GM21367 (cell line): ENCODE results near the gene TOLLIP.
"Not testable (repeated sequence)": the region's sequence is repeated elsewhere in the genome, so short reads cannot be mapped to it uniquely, and the experiment has no call there.

Source experiments
- ATAC-seq: cut with Tn5 transposase; IDR thresholded peaks from one replicate; pipeline ENCODE4 v1.9.1; 2021; ENCODE audit not compliant: unreplicated experiment

Gene TOLLIP

GRCh38 chr11:1309498-1310317 is at the start of gene TOLLIP:
Gene TOLLIP, minus strand, starts transcription at chr11:1309632. Its CDS starts 134 bp downstream, at chr11:1309498.
- peak; percentile 67 for ATAC-seq

DNA sequence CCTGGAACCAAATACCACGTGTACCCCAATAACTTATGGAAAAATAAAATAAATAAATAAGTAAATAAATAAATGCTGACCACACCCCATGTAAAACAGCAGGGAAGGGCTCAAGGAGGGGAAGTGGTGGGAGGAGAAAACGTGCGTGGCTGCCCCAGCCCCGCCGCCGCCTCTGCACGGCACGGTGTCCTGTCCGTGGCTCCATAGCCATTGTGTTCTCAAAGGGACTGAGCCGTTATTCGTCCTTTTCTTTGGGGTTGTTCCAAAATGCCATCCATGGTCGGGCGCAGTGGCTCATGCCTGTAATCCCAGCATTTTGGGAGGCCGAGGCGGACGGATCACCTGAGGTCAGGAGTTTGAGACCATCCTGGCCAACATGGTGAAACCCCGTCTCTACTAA is 49.5 kb upstream of the TOLLIP start:
- ATAC-seq = not testable (repeated sequence)

DNA sequence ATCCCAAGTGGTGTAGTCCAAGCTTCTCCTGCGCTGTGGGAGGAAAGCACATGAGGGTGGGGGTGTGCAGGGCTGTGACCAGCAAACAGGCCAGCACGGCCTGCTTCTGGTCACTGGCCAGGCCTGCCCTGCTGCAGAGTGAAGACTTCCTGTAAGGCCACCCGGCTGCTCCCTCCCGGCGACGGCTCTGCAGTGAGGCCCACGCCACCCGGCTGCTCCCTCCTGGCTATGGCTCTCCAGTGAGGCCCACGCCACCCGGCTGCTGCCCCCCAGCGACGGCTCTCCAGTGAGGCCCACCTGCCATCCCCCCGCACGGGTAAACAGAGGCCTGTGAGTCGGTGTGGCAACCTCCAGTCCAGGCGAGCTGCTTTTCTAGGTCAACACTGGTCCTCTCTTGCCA is 48.9 kb upstream of the TOLLIP start:
- ATAC-seq = no peak

- ATAC-seq = no peak
These were observed 47.1 kb upstream of the TOLLIP start for GRCh38 chr11:1356478-1356960.

DNA sequence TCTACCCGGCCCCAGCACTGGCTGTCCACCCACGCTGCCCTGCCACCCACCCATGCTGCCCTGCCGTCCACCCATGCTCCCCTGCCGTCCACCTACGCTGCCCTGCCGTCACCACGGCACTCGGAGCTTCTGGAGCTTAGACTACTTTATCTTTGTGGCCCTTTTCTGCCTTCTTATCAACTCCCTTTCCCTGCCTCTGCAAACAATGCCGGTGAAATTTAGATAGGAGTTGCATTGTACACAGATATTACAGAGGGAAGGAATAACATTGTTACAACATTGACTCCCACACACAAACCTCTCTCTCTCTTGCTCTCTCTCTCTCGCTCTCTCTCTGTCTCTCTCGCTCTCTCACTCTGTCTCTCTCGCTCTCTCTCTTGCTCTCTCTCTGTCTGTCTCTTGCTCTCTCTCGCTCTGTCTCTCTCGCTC is 46.6 kb upstream of the TOLLIP start:
- no peak for ATAC-seq

- no peak for ATAC-seq
These were observed 44.9 kb upstream of the TOLLIP start for GRCh38 chr11:1354125-1354938.

DNA sequence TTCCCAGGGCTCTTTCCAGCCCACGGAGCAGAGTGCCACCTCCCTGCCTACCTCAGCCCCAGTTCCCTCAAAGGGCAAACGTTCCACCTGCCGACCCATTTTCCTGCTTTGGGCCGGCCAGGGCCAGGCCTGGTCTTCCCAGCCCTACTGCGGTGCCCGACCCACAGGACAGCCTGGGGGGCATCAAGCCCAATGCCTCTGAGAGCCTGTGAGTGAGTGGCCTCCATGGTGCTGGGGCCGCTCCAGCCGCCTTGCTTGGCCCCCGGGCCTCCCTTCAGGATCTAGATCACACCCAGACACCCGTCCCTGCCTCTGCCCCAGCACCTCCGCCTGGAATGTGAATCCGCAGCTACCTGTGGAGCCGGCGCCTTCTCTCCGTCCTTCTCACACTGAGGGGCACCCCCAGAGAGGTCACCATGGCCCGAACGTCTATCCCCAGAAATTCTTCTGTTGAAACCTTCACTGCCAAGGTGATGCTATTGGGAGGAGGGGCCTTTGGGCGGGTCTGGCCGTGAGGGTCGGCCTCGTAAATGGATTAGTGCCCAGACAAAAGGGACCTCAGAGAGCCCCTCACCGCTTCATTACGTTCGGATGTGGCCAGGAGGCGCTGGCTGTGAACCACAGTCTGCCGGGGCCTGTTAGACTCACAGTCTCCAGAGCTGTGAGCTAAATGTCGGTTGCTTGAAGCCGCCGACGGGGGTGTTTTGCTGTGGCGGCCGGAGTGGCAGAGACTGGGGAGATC is 44.1 kb upstream of the TOLLIP start:
- no peak for ATAC-seq

DNA sequence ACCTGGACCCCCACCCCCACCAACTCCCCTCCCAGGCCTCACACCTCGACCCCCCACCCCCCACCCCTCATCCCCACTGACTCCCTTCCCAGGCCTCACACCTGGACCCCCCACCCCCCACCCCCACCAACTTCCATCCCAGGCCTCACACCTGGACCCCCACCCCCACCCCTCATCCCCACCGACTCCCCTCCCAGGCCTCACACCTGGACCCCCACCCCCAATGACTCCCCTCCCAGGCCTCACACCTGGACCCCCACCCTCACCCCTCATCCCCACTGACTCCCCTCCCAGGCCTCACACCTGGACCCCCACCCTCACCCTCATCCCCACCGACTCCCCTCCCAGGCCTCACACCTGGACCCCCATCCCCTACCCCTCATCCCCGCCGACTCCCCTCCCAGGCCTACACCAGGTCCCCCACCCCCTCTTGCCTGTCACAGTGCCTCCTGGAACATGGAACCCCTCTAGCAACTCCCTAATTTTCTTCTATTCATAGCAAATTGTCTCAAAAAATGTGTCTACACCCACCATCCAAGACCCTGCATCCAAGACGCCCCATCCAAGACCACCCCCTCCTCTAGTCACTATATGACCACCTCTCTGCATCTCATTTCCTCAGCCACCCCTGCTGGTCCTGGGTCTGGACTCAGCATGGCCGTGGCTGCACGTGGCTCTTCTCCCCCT is 43.4 kb upstream of the TOLLIP start:
- ATAC-seq = no peak

- no peak for ATAC-seq
These were observed 42.0 kb upstream of the TOLLIP start for GRCh38 chr11:1351278-1351937.

GRCh38 chr11:1350086-1350725 is 40.8 kb upstream of the TOLLIP start:
- no peak for ATAC-seq

- ATAC-seq = no peak
These were observed 40.1 kb upstream of the TOLLIP start for GRCh38 chr11:1349327-1350041.

DNA sequence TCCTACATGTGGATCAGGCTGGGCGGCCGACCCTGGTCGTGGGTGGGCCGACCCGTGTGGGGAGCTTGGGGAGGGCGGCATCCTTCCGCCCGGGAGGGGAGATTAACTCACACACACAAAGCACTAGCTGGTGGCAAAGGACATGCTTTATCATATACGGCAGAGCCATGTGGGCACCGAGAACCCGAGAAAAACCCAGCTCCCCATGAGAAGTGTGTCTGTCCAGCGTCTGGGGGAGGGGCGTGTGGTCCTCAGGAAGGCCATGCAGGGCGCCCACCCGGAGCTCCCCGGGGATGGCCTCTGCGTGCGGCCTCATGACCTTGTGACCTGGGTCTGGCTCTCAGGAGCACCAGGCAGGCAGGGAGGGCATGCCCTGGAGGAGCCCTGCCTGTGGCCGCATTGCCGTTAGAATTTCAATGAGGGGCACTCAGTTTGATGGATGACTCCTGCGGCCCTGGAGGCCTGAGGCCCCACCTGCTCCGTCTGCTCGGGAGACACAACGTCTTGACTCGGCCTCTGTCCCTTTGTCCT is 39.4 kb upstream of the TOLLIP start:
- no peak for ATAC-seq

GRCh38 chr11:1348146-1348795 is 38.8 kb upstream of the TOLLIP start:
- ATAC-seq = no peak

DNA sequence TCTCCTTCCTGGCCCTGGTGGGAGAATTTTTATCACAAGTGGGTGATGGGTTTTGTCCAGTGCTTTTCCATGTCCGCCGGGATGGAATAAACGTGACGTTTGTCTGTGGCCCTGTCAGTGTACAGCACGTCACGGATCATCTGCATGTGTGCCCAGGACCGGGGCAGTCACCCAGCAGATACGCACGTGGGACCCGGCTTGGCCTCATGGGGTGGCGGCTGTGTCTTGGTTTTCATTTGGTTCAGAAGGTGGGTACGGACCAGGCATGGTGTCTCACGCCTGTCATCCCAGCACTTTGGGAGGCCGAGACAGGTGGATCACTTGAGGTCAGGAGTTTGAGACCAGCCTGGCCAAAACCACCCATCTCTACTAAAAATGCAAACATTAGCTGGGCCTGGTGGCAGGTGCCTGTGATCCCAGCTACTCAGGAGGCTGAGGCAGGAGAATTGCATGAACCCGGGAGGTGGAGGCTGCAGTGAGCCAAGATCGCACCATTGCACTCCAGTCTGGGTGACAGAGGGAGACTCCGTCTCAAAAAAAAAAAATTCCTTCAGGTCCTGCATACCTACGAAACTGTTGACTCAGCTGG is 38.1 kb upstream of the TOLLIP start:
- not testable (repeated sequence) for ATAC-seq

DNA sequence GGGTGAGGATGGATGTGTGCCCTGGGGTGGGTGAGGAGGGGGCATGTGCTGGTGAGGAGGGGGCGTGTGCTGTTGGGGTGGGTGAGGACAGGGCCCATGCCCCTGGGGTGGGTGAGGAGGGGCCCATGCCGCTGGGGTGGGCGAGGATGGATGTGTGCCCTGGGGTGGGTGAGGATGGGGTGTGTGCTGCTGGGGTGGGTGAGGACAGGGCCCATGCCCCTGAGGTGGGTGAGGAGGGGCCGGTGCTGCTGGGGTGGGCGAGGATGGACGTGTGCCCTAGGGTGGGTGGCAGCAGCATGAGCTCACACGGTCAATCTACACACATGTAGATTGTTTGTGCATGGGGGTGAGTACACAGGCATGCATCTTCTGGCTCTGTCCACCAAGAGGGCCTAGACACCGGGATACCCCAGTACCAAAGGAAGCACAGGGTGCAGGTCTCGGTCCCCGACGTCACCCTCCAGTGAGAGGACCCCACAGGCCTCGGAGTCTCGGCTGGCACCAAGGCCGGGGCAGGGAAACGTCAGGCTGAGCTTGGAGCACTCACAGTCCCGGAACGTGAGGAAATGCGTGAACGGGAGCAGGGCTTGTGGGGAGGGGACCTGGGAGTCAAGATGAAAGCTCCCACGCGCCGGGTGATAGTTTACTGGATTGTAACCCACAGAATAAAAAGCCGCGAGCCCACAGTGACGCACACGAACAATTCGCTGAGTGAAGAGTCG is 37.4 kb upstream of the TOLLIP start:
- no peak for ATAC-seq

DNA sequence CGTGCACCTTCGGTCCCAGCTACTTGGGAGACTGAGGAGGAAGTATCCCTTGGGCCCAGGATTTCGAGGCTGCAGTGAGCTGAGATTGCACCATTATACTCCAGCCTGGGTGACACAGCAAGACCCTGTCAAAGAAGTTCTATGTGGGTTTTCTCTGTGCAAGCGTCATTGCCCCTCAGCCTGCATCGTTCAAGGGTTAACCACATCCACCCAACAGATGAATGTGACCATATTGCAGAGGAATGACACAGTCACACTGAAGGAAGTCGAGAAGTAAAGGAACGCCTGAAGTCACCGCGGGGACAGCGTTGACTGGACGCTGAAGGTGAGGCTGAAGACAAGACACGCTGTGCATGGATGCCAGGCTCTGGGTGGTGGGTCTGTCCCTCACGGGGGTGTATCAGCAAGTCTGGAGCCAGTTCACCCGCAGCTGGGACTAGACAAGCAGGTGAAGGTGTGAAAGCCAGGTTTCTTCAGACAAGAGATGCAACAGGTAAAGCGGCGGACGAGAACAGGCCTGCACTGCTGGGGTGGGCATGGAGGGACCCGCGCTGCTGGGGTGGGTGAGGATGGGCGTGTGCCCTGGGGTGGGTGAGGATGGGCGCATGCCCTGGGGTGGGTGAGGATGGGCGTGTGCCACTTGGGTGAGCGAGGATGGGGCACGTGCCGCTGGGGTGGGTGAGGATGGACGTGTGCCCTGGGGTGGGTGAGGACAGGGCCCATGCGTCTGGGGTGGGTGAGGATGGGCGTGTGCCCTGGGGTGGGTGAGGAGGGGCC is 36.5 kb upstream of the TOLLIP start:
- no peak for ATAC-seq
